K562 (cell line): Measurements from ENCODE around the gene NRG3. TPM values are rescaled to one million over a fixed set of nuclear protein-coding genes. Genes with fewer than 3 reads are reported as not detected.

Source experiments
- ATAC-seq: fragments of 200-7000 bp; cut with Tn5 transposase; 3 replicates; pipeline ENCODE4 v1.9.1; 2020; ENCODE audit warnings: moderate library complexity
- BruUV-seq: library from RNA; stranded (reverse); fragments of 400-500 nt; replicated peaks from 2 replicates; lab custom pipeline; 2021; lab: Mats Ljungman, UMichigan
- CTCF ChIA-PET: fragments of 300-600 bp; formaldehyde crosslinking; extraction: SDS; loops from one replicate; lab custom pipeline; 2021; ENCODE audit warnings: low intra/inter-chr PET ratio; lab: Yijun Ruan, JAX
- POLR2A ChIA-PET: fragments of 300-600, 350-650 bp; sonication (Branson Sonifier 250); formaldehyde crosslinking; extraction: SDS; loops from one replicate; lab custom pipeline; 2021; ENCODE audit warnings: antibody characterized with exemption, inconsistent platforms; lab: Yijun Ruan, JAX
- DNase-seq, 4 experiments: peaks; one replicate each; pipeline versions ENCODE4 v3.0.0 to v3.0.0-alpha.2; 2011 to 2018; ENCODE audit warnings: low spot score in 3 of 4, mixed read lengths in 3 of 4; ENCODE audit errors: extremely low read depth in 1 of 4
- FAIRE-seq: peaks from 2 replicates; lab custom pipeline; 2011; peaks lifted over from hg19 to GRCh38; lab: Jason Lieb, UNC
- H2AFZ ChIP-seq: 2 replicates; pipeline ENCODE4 v1.6.0; 2011; ENCODE audit warnings: low read depth, low read length, control low read depth, inconsistent platforms
- H3K27ac ChIP-seq: fragments of 200-600 bp; 3 replicates; pipeline ENCODE4 v1.8.0; 2011; ENCODE audit warnings: low read depth, mild to moderate bottlenecking, control low read depth, inconsistent platforms, low read length, moderate library complexity, mixed read lengths; ENCODE audit errors: extremely low read depth
- H3K27me3 ChIP-seq, 2 experiments: fragments of 300-600 bp in 1 of 2; 2 replicates in 1 of 2; 3 replicates in 1 of 2; pipeline versions ENCODE4 v1.6.0 to v1.8.0; 2011; ENCODE audit warnings: inconsistent platforms in 2 of 2, low read length in 2 of 2, mild to moderate bottlenecking in 1 of 2, mixed read lengths in 1 of 2, moderate library complexity in 1 of 2; ENCODE audit not compliant: control insufficient read depth in 2 of 2, insufficient read depth in 2 of 2
- H3K36me3 ChIP-seq: fragments of 300-600 bp; 3 replicates; pipeline ENCODE4 v1.8.0; 2011; ENCODE audit warnings: mild to moderate bottlenecking, low read length, inconsistent platforms; ENCODE audit not compliant: control insufficient read depth, insufficient read depth
- H3K4me1 ChIP-seq, 2 experiments: fragments of 200-600 bp in 1 of 2; replicated peaks in 1 of 2; 2 replicates in 1 of 2; 3 replicates in 1 of 2; pipeline versions ENCODE4 v1.5.1 to v1.8.0; 2011; ENCODE audit warnings: inconsistent platforms in 2 of 2, low read length in 2 of 2, mild to moderate bottlenecking in 1 of 2, mixed read lengths in 1 of 2, moderate library complexity in 1 of 2; ENCODE audit not compliant: control insufficient read depth in 2 of 2, insufficient read depth in 2 of 2
- H3K4me2 ChIP-seq: 2 replicates; pipeline ENCODE4 v1.6.1; 2011; ENCODE audit warnings: low read length, control low read depth, inconsistent platforms, mixed read lengths; ENCODE audit not compliant: insufficient read depth
- H3K4me3 ChIP-seq: fragments of 200-600 bp; sonication (generic), shearing (Covaris generic); 2 replicates; pipeline ENCODE4 v1.5.1; 2016; ENCODE audit warnings: control low read depth, inconsistent platforms
- H3K79me2 ChIP-seq: fragments of 200-600 bp; 3 replicates; pipeline ENCODE4 v1.8.0; 2011; ENCODE audit warnings: low read length, inconsistent platforms; ENCODE audit not compliant: control insufficient read depth, insufficient read depth
- H3K9ac ChIP-seq, 2 experiments: 2 replicates each; pipeline versions ENCODE4 v1.6.0 to v1.6.1; 2011; ENCODE audit warnings: low read depth in 2 of 2, low read length in 2 of 2, control low read depth in 1 of 2, inconsistent platforms in 1 of 2, mild to moderate bottlenecking in 1 of 2, mixed read lengths in 1 of 2; ENCODE audit not compliant: insufficient read depth in 1 of 2
- H3K9me1 ChIP-seq: one replicate; pipeline ENCODE4 v1.6.0; 2011; ENCODE audit warnings: inconsistent platforms, mild to moderate bottlenecking, low read length, moderate library complexity; ENCODE audit not compliant: control insufficient read depth, insufficient read depth
- H3K9me3 ChIP-seq: replicated peaks from 2 replicates; pipeline ENCODE4 v1.5.1; 2011; ENCODE audit warnings: low read depth, low read length, inconsistent platforms; ENCODE audit not compliant: control insufficient read depth, insufficient read depth
- H4K20me1 ChIP-seq: replicated peaks from 2 replicates; pipeline ENCODE4 v1.6.1; 2011; ENCODE audit warnings: low read length, inconsistent platforms, mixed read lengths; ENCODE audit not compliant: control insufficient read depth, insufficient read depth
- ATF1 ChIP-seq, 2 experiments: fragments of 450-650 bp in 1 of 2; IDR thresholded peaks; 2 replicates each; pipeline ENCODE4 v1.6.1; 2016; ENCODE audit warnings: missing compliant biosample characterization in 1 of 2, missing genetic modification characterization in 1 of 2
- CREB3L1 ChIP-seq: fragments of 450-650 bp; IDR thresholded peaks from 2 replicates; pipeline ENCODE4 v1.6.1; 2014; ENCODE audit warnings: low read depth, mild to moderate bottlenecking, moderate library complexity, borderline replicate concordance
- ETV5 ChIP-seq: sonication (generic); formaldehyde crosslinking; IDR thresholded peaks from 2 replicates; pipeline ENCODE4 v1.4.0; 2020; ENCODE audit warnings: low read depth, mild to moderate bottlenecking, missing genetic modification reagents
- HNRNPK ChIP-seq: fragments of 200-400 bp; formaldehyde crosslinking; IDR thresholded peaks from one replicate; pipeline ENCODE4 v1.6.1; 2018; ENCODE audit warnings: mild to moderate bottlenecking, low read depth, low read length; ENCODE audit not compliant: poor library complexity, severe bottlenecking
- IFI16 ChIP-seq: fragments of 250-450 bp; sonication (Bioruptor Pico); IDR thresholded peaks from 2 replicates; pipeline ENCODE4 v2.1.2; 2022; ENCODE audit warnings: mild to moderate bottlenecking, inconsistent platforms
- IRF2 ChIP-seq: sonication (generic); formaldehyde crosslinking; IDR thresholded peaks from 2 replicates; pipeline ENCODE4 v1.8.1; 2022; ENCODE audit warnings: mild to moderate bottlenecking, missing genetic modification reagents
- LARP7 ChIP-seq: fragments of 450-650 bp; IDR thresholded peaks from 2 replicates; pipeline ENCODE4 v1.6.1; 2016
- MNT ChIP-seq, 2 experiments: fragments of 450-650 bp; conservative IDR thresholded peaks; 2 replicates each; pipeline ENCODE4 v1.6.1; 2017; ENCODE audit warnings: mild to moderate bottlenecking in 2 of 2, moderate library complexity in 2 of 2
- RBM25 ChIP-seq: fragments of 200-400 bp; formaldehyde crosslinking; IDR thresholded peaks from 2 replicates; pipeline ENCODE4 v1.6.1; 2018; ENCODE audit warnings: low read length, low read depth, moderate library complexity; ENCODE audit not compliant: severe bottlenecking
- THAP7 ChIP-seq: fragments of 250-450 bp; sonication (Bioruptor Pico); IDR thresholded peaks from 2 replicates; pipeline ENCODE4 v1.5.0; 2021
- ZNF253 ChIP-seq: fragments of 250-450 bp; sonication (Bioruptor Pico); conservative IDR thresholded peaks from 2 replicates; pipeline ENCODE4 v1.6.1; 2021; ENCODE audit warnings: mild to moderate bottlenecking
- ZNF589 ChIP-seq: fragments of 200-800 bp; sonication (Bioruptor generic); IDR thresholded peaks from 2 replicates; pipeline ENCODE4 v1.6.1; 2016; ENCODE audit warnings: low read depth, missing genetic modification characterization, missing compliant biosample characterization
- WGBS: fragments of 100-300 bp; shearing (Covaris generic); methylation state at CpG from one replicate; pipeline ENCODE4 v1.1.6; 2016; ENCODE audit warnings: low coverage, mixed read lengths; ENCODE audit not compliant: insufficient coverage; ENCODE audit errors: missing lambda C conversion rate; 5-methylcytosine and 5-hydroxymethylcytosine counted together
- in situ Hi-C: fragments of 300-500 bp; cut with MboI; formaldehyde crosslinking; loops from 4 replicates; pipeline ENCODE4 v1.15.0; 2018; ENCODE audit warnings: inconsistent platforms, mixed read lengths
- intact Hi-C: fragments of 100-400 bp; cut with micrococcal nuclease; formaldehyde crosslinking; loops from 2 replicates; pipeline ENCODE4 v1.14.2; 2022
- polyA plus RNA-seq, 8 experiments: library from polyadenylated mRNA; depleted of rRNA in 4 of 8; stranded (reverse) in 5 of 8; unstranded in 3 of 8; fragments of >200 nt; fragmentation: Nextera tagmentation in 2 of 8; fragmentation: Illumina TruSeq in 1 of 8; extraction: Ambion mirVana in 2 of 8; extraction: Trizol in 1 of 8; gene quantifications; 2 replicates each; pipeline versions ENCODE4 v1.2.1 to v1.2.3, GENCODE V29; 2011 to 2014; ENCODE audit warnings: inconsistent platforms in 1 of 8, missing spikeins in 1 of 8
- total RNA-seq, 7 experiments: library from RNA; depleted of rRNA in 6 of 7; stranded (reverse); fragments of >200 nt in 6 of 7; fragmentation: Illumina TruSeq in 2 of 7; extraction: Trizol in 2 of 7; gene quantifications; 2 replicates each; pipeline versions ENCODE4 v1.2.1 to v1.2.3, GENCODE V29; 2011 to 2021; ENCODE audit warnings: low replicate concordance in 1 of 7

The NRG3 gene
- total and polyA plus RNA-seq, 9 of the 15 experiments (the other 6 are each of a cell fraction or from before 2014, with no cell fraction given), result not detected

GRCh38 chr10:82685087-82685486 is 810.1 kb downstream of the NRG3 start (continued):
- TF ChIP-seq MNT (conservative IDR thresholded peaks at IDR 0.05) (no peak), ETV5 (CRISPR knock-in tag) (no peak)

GRCh38 chr10:82691211-82691610 is 816.2 kb downstream of the NRG3 start:
- in situ Hi-C loops, result no loop called here
- no peaks in the 10 kb centered on the region for H3K9me1 ChIP-seq
- no peak overlapping the region for H3K4me3 ChIP-seq
- H3K27ac ChIP-seq, result no peak overlapping the region
- CTCF ChIA-PET, result no interaction called here
- 0% methylated on average over 2 of the region's 2 CpGs for WGBS
- intact Hi-C loops, result no loop called here
- FAIRE-seq (no peak), DNase-seq (no peak), ATAC-seq (no peak)
- no peaks in the 10 kb centered on the region for H4K20me1 ChIP-seq
- BruUV-seq, result no TSS peak
- H3K27me3 ChIP-seq, result no peaks in the 10 kb centered on the region
- H3K9me3 ChIP-seq, result peaks cover 3% of the 10 kb centered on the region
- POLR2A ChIA-PET, result no interaction called here
- H3K79me2 ChIP-seq, result no peaks in the 10 kb centered on the region
- no peak overlapping the region for H2AFZ ChIP-seq
- H3K4me1 ChIP-seq, result no peaks in the 10 kb centered on the region
- TF ChIP-seq RBM25 (no peak), THAP7 (CRISPR knock-in tag) (no peak), IRF2 (no peak), LARP7 (no peak), ZNF589 (CRISPR knock-in tag) (no peak), IFI16 (CRISPR knock-in tag) (no peak), ATF1 (CRISPR knock-in tag; IDR thresholded peaks at IDR 0.05) (no peak), ATF1 (tag; IDR thresholded peaks at IDR 0.05) (no peak), HNRNPK (no peak), ZNF253 (CRISPR knock-in tag) (no peak), CREB3L1 (no peak)
- no peak overlapping the region for H3K9ac ChIP-seq
- no peak overlapping the region for H3K4me2 ChIP-seq
- no peaks in the 10 kb centered on the region for H3K36me3 ChIP-seq
